DMS79 treated with DMSO at 0.1 percent for 48 hours (cell line): ENCODE results near the gene TLCD1.

Experiments used
- DNase-seq: peaks from one replicate; lab custom pipeline; 2025; lab: John Stamatoyannopoulos, UW

Gene TLCD1

GRCh38 chr17:28712705-28713415 is 13.2 kb downstream of the TLCD1 start:
- no peak for DNase-seq

- peak; percentile 44 for DNase-seq
Measured at GRCh38 chr17:28712032-28712704, 13.9 kb downstream of the TLCD1 start.

- DNase-seq: no peak
Measured at GRCh38 chr17:28711723-28712031, 14.4 kb downstream of the TLCD1 start, which contains the start of gene PROCA1. Gene PROCA1 (minus strand): TSS chr17:28711888. CDS start chr17:28711660, 228 bp downstream.

GRCh38 chr17:28710861-28711722 is 14.9 kb downstream of the TLCD1 start:
- peak; percentile 89 for DNase-seq

GRCh38 chr17:28707339-28707720 is 18.7 kb downstream of the TLCD1 start:
- DNase-seq: no peak

GRCh38 chr17:28706471-28707338 is 19.3 kb downstream of the TLCD1 start:
- DNase-seq: no peak

GRCh38 chr17:28705728-28706334 is 20.2 kb downstream of the TLCD1 start:
- DNase-seq: no peak

- no peak for DNase-seq
Measured at GRCh38 chr17:28705074-28705659, 20.9 kb downstream of the TLCD1 start.

GRCh38 chr17:28704219-28704858 is 21.7 kb downstream of the TLCD1 start:
- no peak for DNase-seq

GRCh38 chr17:28703552-28704218 is 22.3 kb downstream of the TLCD1 start:
- no peak for DNase-seq

- DNase-seq: no peak
Measured at GRCh38 chr17:28702752-28703150, 23.3 kb downstream of the TLCD1 start.

GRCh38 chr17:28702026-28702751 is 23.8 kb downstream of the TLCD1 start:
- DNase-seq: peak; percentile 52

- no peak for DNase-seq
Measured at GRCh38 chr17:28700830-28701492, 25.1 kb downstream of the TLCD1 start.

GRCh38 chr17:28700278-28700677 is 25.8 kb downstream of the TLCD1 start:
- DNase-seq: no peak

- no peak for DNase-seq
Measured at GRCh38 chr17:28698253-28698941, 27.6 kb downstream of the TLCD1 start.

- no peak for DNase-seq
Measured at GRCh38 chr17:28693869-28694268, 32.2 kb downstream of the TLCD1 start.

GRCh38 chr17:28689011-28689410 is 37.0 kb downstream of the TLCD1 start:
- no peak for DNase-seq

- DNase-seq: no peak
Measured at GRCh38 chr17:28688481-28688880, 37.6 kb downstream of the TLCD1 start.
